Fibroblast of skin of right biceps (primary cell): ENCODE data around the gene TMEM190.
A peak's percentile ranks its signal among the peaks of the same experiment; 100 is the strongest.

Source experiments
- DNase-seq: peaks from one replicate; pipeline ENCODE4 v3.0.0-alpha.2; 2013

TMEM190 gene

GRCh38 chr19:55372316-55373081, 4.1 kb upstream of the TMEM190 start:
- DNase-seq = peak; percentile 87

GRCh38 chr19:55373306-55373992, 3.2 kb upstream of the TMEM190 start:
- no peak for DNase-seq

- peak; percentile 47 for DNase-seq
Measured at GRCh38 chr19:55373993-55374757, 2.5 kb upstream of the TMEM190 start.

GRCh38 chr19:55377356-55378131, 918 bp downstream of the TMEM190 start:
- no peak for DNase-seq

GRCh38 chr19:55379174-55379573, 2.5 kb downstream of the TMEM190 start:
- DNase-seq = no peak

GRCh38 chr19:55382013-55382412, 5.4 kb downstream of the TMEM190 start:
- no peak for DNase-seq

- no peak for DNase-seq
Measured at GRCh38 chr19:55382522-55383054, 6.0 kb downstream of the TMEM190 start.

GRCh38 chr19:55383279-55384130, 6.9 kb downstream of the TMEM190 start:
- DNase-seq = peak; percentile 74

GRCh38 chr19:55384131-55384919, 7.7 kb downstream of the TMEM190 start, which contains the start of gene TMEM238:
Gene TMEM238, minus strand, starts transcription at chr19:55384292. Its CDS starts 33 bp downstream, at chr19:55384259.
- DNase-seq = no peak

- DNase-seq = peak; percentile 95
Measured at GRCh38 chr19:55384920-55385723, 8.5 kb downstream of the TMEM190 start.

- peak; percentile 98 for DNase-seq
Measured at GRCh38 chr19:55385724-55386492, 9.3 kb downstream of the TMEM190 start, which contains the start of gene RPL28. Gene RPL28, plus strand, starts transcription at chr19:55385932. Its CDS starts 426 bp downstream, at chr19:55386358.

- DNase-seq = no peak
Measured at GRCh38 chr19:55386493-55386971, 9.9 kb downstream of the TMEM190 start.

GRCh38 chr19:55387736-55388497, 11.3 kb downstream of the TMEM190 start:
- no peak for DNase-seq

- no peak for DNase-seq
Measured at GRCh38 chr19:55389386-55390317, 13.0 kb downstream of the TMEM190 start.

GRCh38 chr19:55390461-55390880, 13.8 kb downstream of the TMEM190 start:
- no peak for DNase-seq

GRCh38 chr19:55391191-55391670, 14.6 kb downstream of the TMEM190 start:
- DNase-seq = no peak
